HG03064 (cell line): ENCODE results near the gene FECH.
"Not testable (repeated sequence)": the region's sequence is repeated elsewhere in the genome, so short reads cannot be mapped to it uniquely, and the experiment has no call there.

Experiments
- ATAC-seq: cut with Tn5 transposase; IDR thresholded peaks from one replicate; pipeline ENCODE4 v1.9.1; 2021; ENCODE audit warnings: low read depth; ENCODE audit not compliant: unreplicated experiment

Gene FECH, protein sequence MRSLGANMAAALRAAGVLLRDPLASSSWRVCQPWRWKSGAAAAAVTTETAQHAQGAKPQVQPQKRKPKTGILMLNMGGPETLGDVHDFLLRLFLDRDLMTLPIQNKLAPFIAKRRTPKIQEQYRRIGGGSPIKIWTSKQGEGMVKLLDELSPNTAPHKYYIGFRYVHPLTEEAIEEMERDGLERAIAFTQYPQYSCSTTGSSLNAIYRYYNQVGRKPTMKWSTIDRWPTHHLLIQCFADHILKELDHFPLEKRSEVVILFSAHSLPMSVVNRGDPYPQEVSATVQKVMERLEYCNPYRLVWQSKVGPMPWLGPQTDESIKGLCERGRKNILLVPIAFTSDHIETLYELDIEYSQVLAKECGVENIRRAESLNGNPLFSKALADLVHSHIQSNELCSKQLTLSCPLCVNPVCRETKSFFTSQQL

DNA sequence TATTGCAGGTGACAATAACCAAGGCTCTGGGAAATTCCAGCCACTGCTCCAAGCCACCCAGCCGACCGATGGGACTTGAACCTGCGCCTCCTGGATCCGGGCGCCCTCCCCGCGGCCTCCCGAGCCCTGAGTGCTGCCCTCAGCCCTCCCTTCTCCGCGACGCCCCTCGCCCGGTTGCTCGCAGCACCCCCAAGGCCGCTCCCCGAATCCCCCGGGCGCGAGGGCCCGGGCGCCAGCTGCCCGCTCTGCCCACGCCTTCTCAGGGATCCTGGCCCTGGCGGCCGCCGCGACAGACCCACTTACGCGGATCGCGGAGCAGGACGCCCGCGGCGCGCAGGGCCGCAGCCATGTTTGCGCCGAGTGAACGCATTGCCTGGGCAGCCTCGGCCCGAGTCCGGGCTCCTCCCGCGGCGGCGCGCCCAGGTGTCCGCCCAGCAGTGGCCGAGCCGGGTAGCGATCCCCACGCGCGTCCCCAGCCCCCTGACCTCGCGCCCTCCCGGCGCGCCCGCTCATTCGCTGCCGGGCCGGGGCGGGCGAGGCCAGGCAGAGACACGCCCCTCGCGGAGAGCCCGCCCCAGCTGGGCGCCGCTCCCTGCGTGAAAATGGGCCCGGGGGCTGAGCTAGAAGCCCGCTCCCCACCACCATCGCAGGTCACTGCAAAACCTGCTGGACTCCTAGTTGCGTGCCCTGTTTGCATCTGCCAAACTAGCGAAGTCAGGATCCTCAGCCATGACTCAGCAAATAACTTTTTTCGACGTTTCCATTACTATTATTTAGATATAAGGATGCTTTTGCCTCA, at the start of gene FECH:
Gene FECH, minus strand, starts transcription at position 452 of the 799 bp plus-strand sequence. Its CDS starts 82 bp downstream, at position 370.
- peak; percentile 90 for ATAC-seq

DNA sequence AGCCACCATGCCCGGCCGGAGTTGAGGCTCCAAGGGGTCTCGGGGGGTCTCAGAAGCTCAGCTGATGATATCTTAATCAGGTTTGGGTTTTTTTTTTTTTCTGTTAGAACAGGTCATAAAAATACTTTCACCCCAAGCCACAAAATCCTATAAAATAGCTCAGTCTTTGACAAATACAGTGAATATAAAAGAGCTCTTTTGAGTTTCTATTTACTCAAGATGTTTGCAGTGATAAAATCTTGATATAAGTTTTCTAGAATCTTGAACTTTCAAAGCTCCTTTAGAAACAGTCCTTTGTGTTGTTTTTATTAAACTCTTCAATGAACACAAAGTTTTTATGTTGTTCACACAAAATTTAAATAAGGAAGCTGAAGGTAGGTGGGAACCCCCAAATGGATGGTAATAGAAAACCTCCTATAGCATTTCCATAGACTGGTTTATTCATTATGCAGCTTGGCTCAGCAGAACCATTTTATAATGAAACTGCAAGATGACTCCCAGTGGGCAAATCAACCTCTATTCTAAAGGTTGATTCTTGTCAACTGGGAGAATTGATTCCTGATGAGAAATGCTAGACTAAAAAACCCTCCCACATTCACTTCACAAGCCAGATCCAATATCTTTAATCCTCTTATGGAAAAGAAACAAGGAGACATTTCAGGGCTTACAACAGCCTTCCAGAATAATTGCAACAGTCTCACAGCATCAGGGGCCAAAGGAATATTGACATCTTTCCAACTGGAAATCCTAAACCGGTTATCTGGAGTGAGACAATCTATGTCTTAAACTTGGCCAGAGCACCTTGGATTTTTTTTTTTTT, 48.7 kb upstream of the FECH start:
- ATAC-seq = no peak

DNA sequence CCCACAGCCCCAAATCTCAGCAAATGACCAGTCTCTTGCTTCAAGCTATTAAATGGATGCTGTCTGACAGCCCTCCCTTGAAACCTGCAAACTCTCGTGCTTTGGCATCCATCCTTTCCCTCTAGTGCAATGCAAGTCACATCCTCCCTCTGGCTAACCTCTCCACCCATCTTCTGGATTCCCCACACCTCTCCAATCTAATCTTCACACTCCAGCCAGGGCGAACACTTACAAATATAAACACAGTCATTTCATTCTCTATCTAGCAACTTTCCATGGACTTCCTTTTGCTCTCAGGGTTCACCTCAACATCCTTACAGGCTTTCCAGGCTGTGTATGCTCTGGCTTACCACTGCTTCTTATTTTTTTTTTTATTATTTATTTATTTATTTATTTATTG, 45.2 kb upstream of the FECH start:
- ATAC-seq = no peak

DNA sequence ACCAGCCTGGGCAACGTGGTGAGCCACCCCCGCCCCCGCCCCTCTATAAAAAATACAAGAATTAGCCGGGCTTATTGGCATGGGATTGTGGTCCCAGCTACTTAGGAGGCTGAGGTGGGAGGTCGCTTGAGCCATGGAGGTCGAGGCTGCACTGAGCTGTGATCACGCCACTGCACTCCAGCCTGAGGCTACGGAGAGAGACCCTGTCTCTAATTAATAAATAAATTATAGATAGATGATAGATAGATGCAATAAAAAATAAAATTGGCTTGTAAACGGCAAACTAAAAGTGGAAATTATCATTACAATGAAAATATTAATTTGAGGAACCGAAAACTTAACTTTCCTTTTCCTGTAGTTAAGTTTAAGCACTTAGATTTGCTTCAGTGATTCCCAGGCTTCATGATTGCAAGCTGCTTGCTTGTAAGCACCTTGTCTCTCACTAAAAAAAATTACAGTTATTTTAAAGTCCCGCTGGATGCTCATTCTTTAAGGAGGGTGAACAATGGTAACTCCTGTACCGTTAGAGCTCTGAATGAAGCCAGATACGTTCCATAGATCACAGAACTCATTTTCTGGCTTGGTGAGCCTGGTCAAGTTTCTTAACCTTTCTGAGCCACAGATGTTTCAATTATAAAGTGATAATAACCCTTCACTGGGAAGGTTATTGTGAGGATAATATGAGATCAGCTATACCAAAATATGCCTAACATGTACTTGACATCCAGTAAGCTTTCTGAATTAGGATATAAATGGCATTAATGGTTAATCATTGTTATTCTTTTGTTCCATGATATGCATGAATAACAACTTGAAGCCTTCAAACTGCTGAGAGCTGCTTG, 44.5 kb upstream of the FECH start:
- ATAC-seq = peak; percentile 47

DNA sequence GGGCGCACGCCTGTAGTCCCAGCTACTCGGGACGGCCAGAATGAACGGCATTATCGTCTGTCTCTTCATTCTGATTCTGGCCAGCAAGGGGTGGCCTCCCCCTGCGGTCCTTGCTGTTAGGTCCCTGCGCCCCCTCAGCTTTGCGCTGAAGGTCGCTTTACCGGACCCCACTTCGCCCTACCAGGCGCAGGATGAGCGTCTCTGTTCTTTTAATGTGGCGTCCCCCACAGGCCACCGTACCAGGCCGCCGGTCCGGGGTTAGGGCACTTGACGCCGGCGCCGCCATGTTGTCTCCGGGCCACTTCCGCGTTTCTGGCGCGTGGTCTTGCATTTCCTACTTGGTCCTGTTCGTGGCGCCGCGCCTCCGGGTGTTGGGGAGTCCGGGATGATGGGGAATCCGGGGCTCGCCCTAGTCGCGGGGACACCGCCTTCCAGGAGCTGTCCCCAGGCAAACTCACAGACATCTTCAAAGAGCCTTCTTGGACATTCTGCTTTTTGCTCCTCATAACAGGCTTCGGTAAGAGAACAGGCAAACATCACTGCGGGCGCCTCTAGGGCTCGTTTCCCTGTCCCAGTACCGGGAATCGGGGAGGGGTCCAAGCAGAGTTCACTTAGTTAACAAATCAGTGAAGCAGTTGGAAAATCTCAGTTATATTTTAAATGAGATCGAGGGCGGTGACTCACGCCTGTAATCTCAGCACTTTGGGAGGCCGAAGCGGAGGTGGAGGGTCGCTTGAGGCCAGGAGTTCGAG, 43.7 kb upstream of the FECH start:
- ATAC-seq = peak; percentile 78

DNA sequence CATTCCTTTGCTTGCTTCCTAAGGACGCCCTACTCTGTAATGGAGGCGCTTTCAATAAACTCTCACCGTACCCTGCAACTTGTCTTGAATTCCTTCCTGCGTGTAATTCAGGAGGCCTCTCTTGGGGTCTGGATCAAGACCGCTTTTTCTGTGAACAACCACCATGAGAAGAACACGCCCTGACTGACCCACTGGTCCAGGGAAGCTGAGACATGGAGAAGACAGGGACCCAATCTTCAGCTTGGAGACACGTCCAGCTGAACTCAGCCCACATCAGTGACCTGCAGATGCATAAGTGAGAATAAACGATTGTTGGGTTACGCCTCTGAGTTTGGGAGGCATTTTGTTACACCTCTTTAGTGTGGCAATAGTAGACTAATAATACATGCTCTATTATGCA, 42.9 kb upstream of the FECH start:
- no peak for ATAC-seq

DNA sequence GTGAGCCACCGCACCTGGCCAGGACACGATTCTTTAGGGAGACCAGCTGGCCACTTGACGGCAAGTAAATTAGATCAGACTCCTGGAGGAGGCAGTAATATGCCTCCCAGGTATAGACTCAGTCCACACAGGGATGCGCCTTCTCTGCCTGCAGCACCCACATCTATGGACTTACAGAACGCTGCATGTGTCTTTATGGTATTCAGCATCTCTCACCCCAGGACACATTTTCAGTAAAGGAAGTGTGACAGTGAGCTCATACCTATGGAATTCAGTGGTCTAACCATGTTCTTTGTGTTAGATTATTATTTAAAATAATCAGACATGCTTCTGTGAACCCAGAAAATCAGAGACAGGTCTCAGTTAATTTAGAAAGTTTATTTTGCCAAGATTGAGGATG, 41.0 kb upstream of the FECH start:
- no peak for ATAC-seq

DNA sequence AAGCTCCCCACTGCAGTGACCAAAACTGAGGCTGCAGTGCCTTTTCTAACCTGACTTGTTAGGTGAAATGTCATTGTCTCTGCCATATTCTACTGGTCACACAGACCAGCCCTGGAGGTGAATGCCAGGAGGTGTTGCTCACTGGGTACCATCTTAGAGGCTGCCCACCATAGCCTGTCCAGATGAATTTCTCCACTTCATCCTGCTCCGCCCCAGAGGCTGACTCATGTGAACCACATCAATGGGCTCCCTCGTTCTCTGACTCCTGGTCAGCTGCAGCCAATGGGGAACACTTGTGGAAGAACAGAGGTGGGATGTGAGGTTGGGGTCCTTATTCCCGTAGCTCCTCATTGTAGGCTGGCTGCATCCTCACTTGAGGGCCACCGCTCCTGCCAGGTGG, 38.5 kb upstream of the FECH start:
- no peak for ATAC-seq

DNA sequence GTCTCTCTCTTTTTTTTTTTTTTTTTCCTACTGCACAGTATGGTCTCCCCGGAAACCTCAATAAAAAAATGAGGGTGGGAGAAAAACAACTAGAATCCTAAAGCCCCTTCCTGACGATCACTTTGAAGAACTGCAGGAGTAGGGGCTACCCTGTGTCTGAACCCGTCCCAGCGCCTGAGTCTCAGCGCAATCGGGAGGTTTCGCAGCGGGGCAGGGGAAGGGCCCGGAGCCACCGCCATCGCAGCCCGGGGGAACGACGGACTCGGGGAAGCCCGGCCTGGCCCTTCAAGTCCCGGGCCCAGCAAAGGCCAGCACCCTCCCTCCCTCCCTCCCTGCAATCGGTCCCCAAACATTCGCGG, 34.7 kb upstream of the FECH start:
- ATAC-seq = peak; percentile 12

DNA sequence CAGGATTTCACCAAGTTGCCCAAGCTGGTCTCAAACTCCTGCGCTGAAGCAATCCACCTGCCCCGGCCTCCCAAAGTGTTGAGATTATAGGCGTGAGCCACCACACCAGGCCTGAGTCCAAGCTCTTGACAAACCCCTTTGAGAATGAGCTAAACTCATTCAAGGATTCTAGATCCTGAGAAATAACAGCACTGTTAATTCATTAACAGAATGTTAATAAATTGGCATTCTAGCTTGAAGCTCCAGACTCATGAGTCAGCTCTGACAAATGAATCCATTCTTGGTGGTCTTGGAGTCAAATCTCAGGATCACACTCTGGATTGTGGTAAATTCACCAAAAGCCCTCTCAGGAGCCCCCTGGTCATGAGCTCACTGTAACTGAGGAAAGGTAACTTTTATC, 33.4 kb upstream of the FECH start:
- ATAC-seq = no peak

DNA sequence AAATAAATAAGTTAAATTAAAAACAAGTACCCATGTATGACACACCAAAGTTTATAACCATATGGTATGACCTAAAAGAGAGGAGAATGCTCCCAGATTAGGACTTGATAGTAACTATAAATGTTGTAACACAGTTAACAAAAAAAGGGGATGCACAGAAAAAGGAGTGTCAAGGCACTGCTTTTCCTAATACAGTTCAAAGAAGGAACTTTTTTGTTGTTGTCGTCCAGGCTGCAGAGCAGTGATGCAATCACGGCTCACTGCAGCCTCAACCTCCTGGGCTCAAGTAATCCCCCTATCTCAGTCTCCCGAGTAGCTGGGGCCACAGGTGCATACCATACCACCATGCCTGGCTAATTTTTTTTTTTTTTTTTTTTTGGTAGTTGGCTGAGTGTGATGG, 32.4 kb upstream of the FECH start:
- ATAC-seq = no peak

DNA sequence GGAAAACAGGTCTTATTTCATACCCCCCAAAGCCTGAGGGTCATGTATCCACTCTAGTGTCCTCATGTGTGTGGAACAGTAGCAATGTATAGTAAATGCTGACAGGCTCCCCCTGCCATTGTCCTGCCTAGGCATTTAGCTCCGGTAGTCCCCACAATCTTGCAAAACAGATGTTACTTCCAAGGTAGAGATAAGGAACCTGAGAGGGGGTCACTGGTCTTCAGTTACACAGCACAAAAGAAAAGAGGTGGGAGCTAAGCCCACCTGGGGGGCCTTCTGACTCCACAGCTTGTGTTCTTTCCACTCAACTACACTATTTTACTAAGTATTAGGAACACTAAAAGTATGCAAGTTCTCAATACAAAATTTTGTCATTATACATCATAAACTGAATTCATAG, 17.4 kb upstream of the FECH start:
- ATAC-seq = no peak

DNA sequence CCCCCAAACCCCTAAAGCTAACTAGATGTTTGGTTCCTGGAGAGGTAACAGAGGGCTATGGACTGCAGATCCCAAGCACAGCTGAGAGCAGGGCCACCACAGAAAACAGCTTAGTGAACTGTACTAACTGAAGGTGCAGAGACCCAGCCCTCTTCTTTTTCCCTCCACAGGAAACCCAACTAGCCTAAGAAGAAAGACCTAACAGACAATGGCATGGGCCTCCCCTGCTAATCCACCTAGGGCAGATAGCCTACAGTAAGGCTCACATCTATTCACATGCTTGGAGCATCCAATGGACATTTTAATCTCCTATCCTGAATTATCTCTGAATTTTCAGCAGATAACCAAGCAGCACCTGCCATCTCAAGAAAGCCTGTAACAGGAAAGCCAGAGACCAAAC, 8.8 kb upstream of the FECH start:
- no peak for ATAC-seq

DNA sequence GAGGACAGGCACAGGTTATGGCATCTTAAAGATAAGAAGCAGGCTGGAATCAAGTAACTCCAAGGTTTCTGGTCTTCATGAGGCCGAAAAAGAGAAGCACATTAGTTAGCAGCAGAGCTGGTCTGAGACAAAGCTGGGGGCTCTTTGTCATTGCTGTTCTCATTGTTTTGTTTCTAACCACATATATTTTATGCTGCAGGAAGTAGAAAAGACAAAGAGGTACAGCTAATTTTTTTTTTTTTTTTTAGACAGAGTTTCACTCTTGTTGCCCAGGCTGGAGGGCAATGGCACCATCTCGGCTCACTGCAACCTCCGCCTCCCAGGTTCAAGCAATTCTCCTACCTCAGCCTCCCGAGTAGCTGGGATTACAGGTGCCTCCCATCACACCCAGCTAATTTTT, 6.2 kb upstream of the FECH start:
- ATAC-seq = not testable (repeated sequence)

DNA sequence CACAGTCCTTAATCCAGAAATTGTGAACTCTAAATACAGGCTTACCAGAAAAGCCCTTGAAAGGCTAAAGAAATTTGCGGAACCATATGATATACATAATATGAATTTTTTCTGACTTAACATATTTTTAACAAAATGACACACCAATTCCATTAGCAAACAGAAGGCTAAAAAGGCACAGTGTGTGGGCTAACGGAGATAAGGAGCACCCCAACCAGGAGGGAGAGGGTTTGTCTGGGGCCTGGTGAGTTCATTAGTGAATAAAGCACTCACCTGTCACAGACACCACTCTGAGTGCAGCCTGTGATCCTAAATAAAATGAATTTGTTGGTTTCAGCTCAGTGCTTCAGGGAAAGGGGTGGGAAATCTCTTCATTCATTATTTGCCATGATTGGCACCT, 2.7 kb upstream of the FECH start:
- no peak for ATAC-seq

DNA sequence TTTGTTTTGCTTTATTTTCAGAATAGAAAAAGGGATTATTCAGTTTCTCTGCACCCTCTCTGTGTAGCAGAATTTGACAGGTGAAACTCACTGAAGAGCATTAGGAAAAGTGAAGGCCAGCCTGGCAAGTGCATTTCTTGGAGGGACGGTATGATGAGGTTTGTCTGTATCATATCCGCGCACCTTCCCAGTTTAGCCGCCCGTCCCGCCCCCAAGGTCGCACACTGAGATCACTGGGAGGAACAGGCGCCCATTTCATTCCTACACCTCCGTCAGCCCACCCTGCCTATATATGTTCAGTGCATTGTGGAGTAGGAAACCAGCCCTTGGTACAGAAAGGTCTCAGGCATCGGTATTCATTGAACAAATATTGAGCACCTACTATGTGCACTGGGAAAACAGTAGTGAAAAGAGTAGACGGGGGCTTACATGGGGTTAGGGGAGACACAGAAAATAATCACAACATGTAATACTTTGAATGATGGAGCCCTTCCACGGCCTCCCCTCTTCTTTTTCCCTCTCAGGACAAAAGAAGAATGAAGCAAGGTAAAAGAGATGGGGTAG, 678 bp upstream of the FECH start:
- no peak for ATAC-seq

DNA sequence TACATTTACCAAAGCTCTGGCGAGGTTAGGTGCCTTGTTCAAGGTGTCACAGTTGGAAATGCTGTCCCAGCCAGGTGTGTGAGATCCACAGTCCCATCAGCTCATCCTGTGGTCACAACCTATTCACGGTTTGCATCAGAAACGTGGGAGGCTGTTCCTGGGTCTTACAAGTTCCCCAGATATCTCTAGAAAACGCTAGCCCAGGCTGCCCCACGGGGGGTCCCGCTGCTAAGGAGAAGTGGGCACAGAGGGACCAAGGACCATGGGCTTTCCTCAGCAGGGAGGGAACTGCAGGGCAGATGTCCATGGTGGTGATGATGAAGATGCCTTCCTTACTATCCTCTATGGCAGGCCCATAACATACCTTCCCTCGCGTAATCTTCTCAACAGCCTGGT, 649 bp downstream of the FECH start:
- no peak for ATAC-seq

DNA sequence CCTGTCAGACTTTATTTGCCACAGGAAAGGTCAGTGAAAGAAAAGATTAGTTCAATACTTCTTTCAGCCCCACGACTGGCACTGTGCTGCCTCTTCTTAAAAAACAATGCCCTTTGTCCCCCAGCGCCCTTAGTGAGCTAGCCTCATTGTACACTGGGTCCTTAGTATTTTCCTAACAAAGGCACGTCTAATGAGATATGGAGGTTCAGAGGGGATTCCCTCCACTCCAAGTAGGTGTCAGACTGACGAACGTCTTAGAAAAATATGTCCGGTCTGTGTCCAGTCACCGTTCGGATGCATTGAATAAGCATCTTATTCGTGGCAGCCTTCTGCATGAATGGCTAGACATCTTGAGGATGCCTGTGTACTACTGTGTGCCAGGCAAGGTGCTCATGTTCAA, 1.1 kb downstream of the FECH start:
- no peak for ATAC-seq

DNA sequence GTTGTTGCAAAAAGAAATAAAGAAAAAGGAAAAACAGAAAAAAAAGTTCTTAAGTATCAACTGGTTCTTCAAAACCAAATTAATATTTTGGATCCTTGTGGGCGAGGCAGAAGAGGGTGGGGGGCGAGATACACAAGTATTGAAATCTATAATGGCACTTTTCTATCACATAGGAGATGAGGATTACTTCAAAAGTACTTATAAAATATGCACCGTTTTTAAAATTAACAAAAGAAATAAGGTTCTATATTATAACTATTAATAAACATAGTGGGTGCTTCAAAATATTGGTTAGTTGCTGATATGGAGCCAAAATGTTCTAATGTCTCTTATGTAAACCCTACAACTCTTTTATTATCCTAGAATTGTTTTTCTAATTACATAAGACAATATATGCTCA, 2.1 kb downstream of the FECH start:
- no peak for ATAC-seq
